Stimulated activated CD4-positive, alpha-beta T cell treated with anti-CD3 and anti-CD28 coated beads, Interleukin-1b, Interleukin-23, amount 100 ng/mL, for 48 hours (primary cell): ENCODE measurements around the gene ZBTB47.

ENCODE experiments used
- DNase-seq: peaks from one replicate; pipeline ENCODE4 v3.0.0-alpha.2; 2020

The ZBTB47 gene

GRCh38 chr3:42653560-42654330, at the start of gene ZBTB47:
Gene ZBTB47 (plus strand): TSS chr3:42653697. CDS start chr3:42658356, 4,659 bp downstream.
- DNase-seq, result no peak

GRCh38 chr3:42605546-42606173, 47.8 kb upstream of the ZBTB47 start:
- DNase-seq, result no peak

- DNase-seq, result no peak
These were observed 44.9 kb upstream of the ZBTB47 start for GRCh38 chr3:42608581-42608980.

GRCh38 chr3:42610976-42611375, 42.5 kb upstream of the ZBTB47 start:
- no peak for DNase-seq

- DNase-seq, result no peak
These were observed 41.3 kb upstream of the ZBTB47 start for GRCh38 chr3:42612217-42612616.

- no peak for DNase-seq
These were observed 40.6 kb upstream of the ZBTB47 start for GRCh38 chr3:42612928-42613327.

- DNase-seq, result no peak
These were observed 40.0 kb upstream of the ZBTB47 start for GRCh38 chr3:42613462-42613861.

GRCh38 chr3:42631620-42632019, 21.9 kb upstream of the ZBTB47 start:
- DNase-seq, result no peak

GRCh38 chr3:42632146-42632545, 21.4 kb upstream of the ZBTB47 start:
- DNase-seq, result no peak

GRCh38 chr3:42633544-42633943, 20.0 kb upstream of the ZBTB47 start:
- DNase-seq, result no peak

GRCh38 chr3:42635111-42635510, 18.4 kb upstream of the ZBTB47 start:
- DNase-seq, result no peak

GRCh38 chr3:42637001-42637400, 16.5 kb upstream of the ZBTB47 start:
- DNase-seq, result no peak

GRCh38 chr3:42638339-42638842, 15.1 kb upstream of the ZBTB47 start:
- peak; percentile 60 for DNase-seq

GRCh38 chr3:42639192-42639591, 14.3 kb upstream of the ZBTB47 start:
- DNase-seq, result no peak

GRCh38 chr3:42640129-42640528, 13.4 kb upstream of the ZBTB47 start:
- DNase-seq, result no peak

- DNase-seq, result no peak
These were observed 12.6 kb upstream of the ZBTB47 start for GRCh38 chr3:42640771-42641370.

GRCh38 chr3:42647821-42648459, 5.6 kb upstream of the ZBTB47 start:
- DNase-seq, result no peak

GRCh38 chr3:42649006-42649405, 4.5 kb upstream of the ZBTB47 start:
- no peak for DNase-seq

GRCh38 chr3:42649783-42650182, 3.7 kb upstream of the ZBTB47 start:
- no peak for DNase-seq

GRCh38 chr3:42651248-42652091, 2.0 kb upstream of the ZBTB47 start:
- DNase-seq, result no peak

GRCh38 chr3:42652251-42652610, 1.3 kb upstream of the ZBTB47 start:
- DNase-seq, result no peak

- no peak for DNase-seq
These were observed 740 bp upstream of the ZBTB47 start for GRCh38 chr3:42652611-42653302.
